Measurements from ENCODE around the gene C19orf67. TPM values are rescaled to one million over a fixed set of nuclear protein-coding genes. Genes with fewer than 3 reads are reported as not detected.

The C19orf67 gene
- total and polyA plus RNA-seq, 2 of the 4 experiments (the other 2 are of a cell fraction): not detected

- in situ Hi-C loops (cut with MboI; ENCODE audit: low sequenced_read_pairs) (no loop called here), dilution Hi-C loops (cut with HindIII; ENCODE audit: low sequenced_read_pairs, unreplicated experiment) (no loop called here), intact Hi-C loops (cut with micrococcal nuclease) (no loop called here)
- Histone ChIP-seq H3K9me1 (ENCODE audit: insufficient read depth, low read length) (no peaks in the 10 kb centered on the region), H2AK9ac (replicated peaks; ENCODE audit: low read depth, low read length, poor library complexity) (peak overlapping the region; percentile 72), H2BK15ac (ENCODE audit: low read depth, low read length) (no peak overlapping the region), H3K4me3 (ENCODE audit: insufficient read depth, low read depth, low read length) (no peak overlapping the region), H2BK120ac (ENCODE audit: low read depth, low read length) (no peak overlapping the region), H3K4ac (ENCODE audit: low read depth, low read length) (no peak overlapping the region), H3K4me2 (ENCODE audit: low read depth, low read length) (no peak overlapping the region), H3K9ac (ENCODE audit: low read depth, low read length) (no peak overlapping the region), H3K36me3 (ENCODE audit: control insufficient read depth, insufficient read depth, low read length) (no peaks in the 10 kb centered on the region), H4K91ac (ENCODE audit: insufficient read depth, low read depth, low read length) (no peak overlapping the region), H3K79me1 (ENCODE audit: low read depth in 1 of 2, low read length in 2 of 2) (no peaks in the 10 kb centered on the region), H3K14ac (replicated peaks; ENCODE audit: low read depth, low read length) (no peak overlapping the region), H4K8ac (ENCODE audit: low read depth in 2 of 2, low read length in 2 of 2) (no peak overlapping the region), H2BK20ac (ENCODE audit: low read depth, low read length) (no peak overlapping the region), H2BK5ac (ENCODE audit: low read depth, low read length, poor library complexity, severe bottlenecking) (no peak overlapping the region), H3K27me3 (ENCODE audit: control insufficient read depth, insufficient read depth, low read length) (peaks cover 36% of the 10 kb centered on the region), H4K5ac (ENCODE audit: low read depth, low read length) (no peak overlapping the region), H3K4me1 (ENCODE audit: control insufficient read depth, insufficient read depth, low read length) (peaks cover 1% of the 10 kb centered on the region; the same call in 1 of the 2 replicates), H3K9me3 (ENCODE audit: control insufficient read depth, insufficient read depth, low read length) (no peaks in the 10 kb centered on the region), H3K27ac (ENCODE audit: insufficient read depth, low read length) (no peak overlapping the region), H3K56ac (ENCODE audit: extremely low read depth, insufficient read depth, low read length) (no peak overlapping the region), H3K23ac (ENCODE audit: low read depth, low read length) (no peak overlapping the region), H2AFZ (replicated peaks; ENCODE audit: low read length, poor library complexity) (no peak overlapping the region), H3K18ac (ENCODE audit: low read depth, low read length) (no peak overlapping the region), H4K20me1 (ENCODE audit: insufficient read depth, low read length) (no peaks in the 10 kb centered on the region), H2AK5ac (ENCODE audit: low read depth, low read length) (no peak overlapping the region)
- BruUV-seq (replicated peaks): no TSS peak
- POLR2A ChIA-PET (ENCODE audit: unreplicated experiment): no interaction called here
- DNase-seq: no peak
- TF ChIP-seq RAD21 (IDR thresholded peaks at IDR 0.05; ENCODE audit: low read length) (0 out of 2 replicates have a peak, but pooled peaks have one; percentile 7), CTCF (conservative IDR thresholded peaks at IDR 0.05; ENCODE audit: low read depth, low read length) (peak; percentile 52), CEBPB (IDR thresholded peaks at IDR 0.05; ENCODE audit: low read depth, low read length) (no peak)
- CTCF ChIA-PET: interaction anchor here (0.5 to 1.9 kb wide), 10 partner anchors 11 to 932 kb away, joined by 3 to 9 read pairs (median 3); no protein-coding TSS in a partner anchor
- 21% methylated on average over 2 of the region's 15 CpGs; no CpG with 5 or more reads in 1 of the 2 experiments for WGBS, 2 experiments (ENCODE audit: extremely low coverage in 2 of 2, insufficient read length in 1 of 2)
- no peak for ATAC-seq (ENCODE audit: low read depth)
Measured at GRCh38 chr19:14059093-14059480, 26.5 kb downstream of the C19orf67 start.

Measured in IMR-90 (cell line).